Skin of body (tissue), 2 donors: ENCODE results near the gene ANKRD10. TPM values are rescaled to one million over a fixed set of nuclear protein-coding genes. Genes with fewer than 3 reads are reported as not detected.
"Not testable (repeated sequence)": the region's sequence is repeated elsewhere in the genome, so short reads cannot be mapped to it uniquely, and the experiment has no call there.

Experiments
- DNase-seq: peaks from one replicate; lab custom pipeline; 2025; lab: John Stamatoyannopoulos, UW
- total RNA-seq: library from RNA; depleted of rRNA; stranded (reverse); fragments of >200 nt; gene quantifications from one replicate; pipeline ENCODE4 v1.2.3, GENCODE V29; 2014

Gene ANKRD10
- total RNA-seq: 110 TPM

DNA sequence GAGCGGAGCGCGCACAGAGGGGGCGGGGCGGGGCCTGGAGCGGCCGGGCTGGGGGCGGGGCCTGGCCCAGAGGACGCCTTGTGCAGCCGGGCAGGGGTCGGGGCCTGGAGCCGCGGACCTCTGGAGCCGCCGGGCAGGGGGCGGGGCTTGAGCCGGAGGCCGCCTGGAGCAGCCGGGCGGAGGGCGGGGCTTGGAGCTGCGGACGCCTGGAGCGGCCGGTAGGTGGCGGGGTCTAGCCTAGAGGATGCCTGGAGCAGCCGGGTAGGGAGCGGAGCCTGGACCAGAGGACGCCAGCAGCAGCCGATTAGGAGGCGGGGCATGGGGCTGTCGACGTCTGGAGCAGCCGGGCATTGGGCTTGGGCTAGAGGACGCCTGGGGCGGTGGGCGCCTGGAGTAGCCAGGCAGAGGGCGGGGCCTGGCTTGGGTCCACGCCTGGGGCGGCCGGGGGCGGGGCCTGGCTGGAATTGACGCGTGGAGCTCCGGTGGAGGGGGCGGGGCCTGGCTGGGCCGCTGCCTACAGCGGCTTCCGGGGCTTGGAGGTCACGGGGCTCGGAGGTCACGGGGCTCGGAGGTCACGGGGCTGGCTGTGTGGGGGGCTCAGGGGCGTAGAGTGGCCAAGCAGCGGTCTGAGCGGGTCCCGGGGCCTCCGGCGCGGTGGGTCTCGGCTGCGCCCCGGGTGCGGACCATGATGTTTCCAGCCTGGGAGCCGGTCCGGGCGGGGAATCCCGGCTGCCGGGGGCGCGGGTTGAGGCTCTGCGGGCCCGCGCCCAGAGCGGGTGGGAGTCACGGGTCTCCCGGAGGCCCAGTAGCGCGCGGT, at the start of gene ANKRD10:
Gene ANKRD10, minus strand, starts transcription at position 13 of the 817 bp plus-strand sequence. CDS start 135 bp downstream, outside the sequence.
- peak; percentile 96 for DNase-seq

DNA sequence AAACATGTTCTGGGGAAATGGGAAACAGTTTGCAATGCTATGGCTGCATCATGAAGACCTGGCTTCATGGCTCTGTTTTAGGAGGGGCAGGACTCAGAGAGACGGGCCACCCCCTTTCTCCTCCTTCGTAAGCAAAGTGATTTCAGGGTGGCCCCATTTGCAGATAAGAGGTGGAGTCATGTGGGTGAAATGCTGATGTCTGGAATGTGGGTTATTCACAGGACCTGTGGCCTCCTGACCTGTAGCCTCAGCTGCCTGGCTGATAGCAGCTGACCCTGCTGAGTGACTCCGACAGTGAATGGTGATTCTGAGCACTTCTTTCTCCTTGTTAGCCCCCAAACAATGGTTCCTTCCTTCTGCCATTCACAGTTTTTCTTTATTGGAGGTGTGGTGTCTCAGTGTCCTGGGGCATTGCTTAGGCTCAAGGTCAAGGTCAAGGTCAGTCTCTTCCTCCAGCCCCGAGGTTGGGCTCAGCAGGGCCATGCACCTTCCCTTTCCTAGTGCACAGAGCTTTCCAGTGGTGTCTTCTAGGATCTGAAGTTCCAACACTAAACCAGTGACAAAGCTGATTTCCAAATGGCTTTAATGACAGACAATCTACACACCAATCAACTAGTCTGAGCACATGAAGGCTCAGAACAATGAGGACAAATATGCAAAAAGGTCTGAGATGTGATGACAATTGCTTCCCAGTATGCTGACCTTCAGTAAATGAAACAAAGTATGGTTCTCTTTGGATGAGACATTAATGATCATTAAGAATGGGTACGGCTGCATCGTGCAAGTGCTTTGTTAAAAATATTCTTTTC, 49.6 kb upstream of the ANKRD10 start:
- DNase-seq: no peak

DNA sequence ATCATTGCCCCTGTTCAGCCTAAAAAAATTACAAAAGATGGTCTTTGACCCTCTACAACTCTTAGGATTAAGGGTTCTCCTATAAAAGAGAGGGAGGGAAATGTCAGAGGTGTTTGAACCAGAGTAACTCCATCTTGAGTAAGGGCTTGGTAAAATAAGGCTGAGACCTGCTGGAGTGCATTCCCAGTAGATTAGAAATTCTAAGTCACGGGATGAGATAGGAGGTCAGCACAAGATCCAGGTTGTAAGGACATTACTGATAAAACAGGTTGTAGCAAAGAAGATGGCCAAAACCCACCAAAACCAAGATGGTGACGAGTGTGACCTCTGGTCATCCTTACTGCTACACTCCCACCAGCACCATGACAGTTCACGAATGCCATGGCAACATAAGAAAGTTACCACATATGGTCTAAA, 48.7 kb upstream of the ANKRD10 start:
- no peak for DNase-seq

DNA sequence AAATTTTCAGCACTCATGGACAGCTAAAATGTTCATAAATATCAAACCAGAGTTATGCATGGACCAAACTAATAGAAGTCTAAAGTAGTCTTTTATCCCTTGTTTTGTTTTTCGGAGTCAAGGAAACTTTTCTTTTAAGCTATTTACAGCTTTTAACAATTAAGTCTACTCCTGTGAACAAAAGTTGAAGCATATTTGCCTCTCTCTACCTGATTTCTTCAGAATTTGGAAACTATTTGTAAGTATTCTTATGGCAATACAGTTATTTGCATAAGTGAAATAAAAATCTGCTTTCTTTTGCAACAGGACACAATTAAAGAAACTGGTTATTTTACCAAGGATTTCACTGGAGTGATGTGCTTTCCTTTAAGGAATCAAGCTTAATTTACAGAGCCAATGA, 47.1 kb upstream of the ANKRD10 start:
- DNase-seq: no peak

DNA sequence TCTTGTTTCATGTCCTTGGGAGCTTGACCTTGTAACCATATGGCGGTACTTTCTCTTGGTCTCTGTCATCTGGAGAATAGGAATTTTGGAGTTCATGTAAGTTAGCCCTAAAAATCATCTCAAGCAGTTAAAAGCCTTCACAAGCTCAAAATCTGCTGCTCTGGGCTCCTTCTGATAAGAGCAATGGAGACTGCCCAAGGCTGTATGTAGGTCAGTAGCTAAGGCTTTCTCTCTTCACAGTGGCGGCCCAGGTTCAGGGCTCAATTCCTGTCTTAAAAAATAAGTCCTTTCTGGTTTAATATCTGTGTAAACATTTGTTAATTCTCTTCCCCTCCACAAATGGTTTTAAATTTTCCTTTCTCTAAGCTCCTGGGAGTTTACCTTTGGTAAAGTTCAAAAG, 45.3 kb upstream of the ANKRD10 start:
- DNase-seq: no peak

DNA sequence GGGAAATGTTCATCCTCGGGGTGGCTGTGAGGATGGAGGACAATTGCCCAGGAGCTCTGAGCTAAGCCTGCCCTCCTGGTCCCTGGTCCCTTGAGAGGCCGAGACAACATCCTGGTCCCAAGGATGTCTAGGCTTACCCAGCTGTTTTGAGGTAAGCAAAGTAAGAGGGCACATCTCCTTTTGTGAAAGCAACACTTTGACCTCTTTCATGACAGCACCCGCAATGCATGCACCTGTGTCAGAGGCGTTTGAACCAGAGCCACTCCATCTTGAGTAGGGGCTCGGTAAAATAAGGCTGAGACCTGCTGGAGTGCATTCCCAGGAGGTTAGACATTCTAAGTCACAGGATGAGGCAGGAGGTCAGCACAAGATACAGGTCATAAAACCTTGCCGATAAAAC, 43.1 kb upstream of the ANKRD10 start:
- no peak for DNase-seq

DNA sequence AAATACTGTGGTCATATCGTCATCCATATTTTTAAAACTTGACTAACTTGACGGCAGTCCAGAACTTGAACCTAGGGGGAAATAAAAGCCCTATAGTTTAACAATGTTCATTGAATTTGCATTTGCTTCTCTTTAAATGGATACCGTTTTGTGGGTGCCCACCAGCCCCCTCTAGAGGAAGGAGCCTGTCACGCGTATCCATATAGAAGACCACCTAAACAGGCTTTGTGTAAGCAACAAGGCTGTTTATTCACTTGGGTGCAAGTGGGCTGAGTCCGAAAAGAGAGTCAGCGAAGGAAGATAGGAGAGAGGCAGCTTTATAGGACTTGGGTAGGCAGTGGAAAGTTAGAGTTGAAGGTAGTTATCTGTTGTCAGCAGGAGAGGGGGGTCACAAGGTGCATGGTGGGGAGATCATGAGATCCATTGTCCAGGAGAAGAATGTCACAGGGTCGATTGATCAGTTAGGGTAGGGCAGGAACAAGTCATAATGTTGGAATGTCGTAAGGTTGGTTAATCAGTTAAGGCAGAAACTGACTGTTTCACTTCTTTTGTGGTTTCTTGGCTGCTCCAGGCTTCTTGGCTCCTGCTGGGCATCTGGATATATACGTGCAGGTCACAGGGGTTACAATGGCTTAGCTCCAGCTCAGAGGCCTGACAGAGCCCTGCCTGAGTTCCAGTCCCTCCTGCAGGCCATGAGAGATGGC, 42.5 kb upstream of the ANKRD10 start:
- DNase-seq: no peak

DNA sequence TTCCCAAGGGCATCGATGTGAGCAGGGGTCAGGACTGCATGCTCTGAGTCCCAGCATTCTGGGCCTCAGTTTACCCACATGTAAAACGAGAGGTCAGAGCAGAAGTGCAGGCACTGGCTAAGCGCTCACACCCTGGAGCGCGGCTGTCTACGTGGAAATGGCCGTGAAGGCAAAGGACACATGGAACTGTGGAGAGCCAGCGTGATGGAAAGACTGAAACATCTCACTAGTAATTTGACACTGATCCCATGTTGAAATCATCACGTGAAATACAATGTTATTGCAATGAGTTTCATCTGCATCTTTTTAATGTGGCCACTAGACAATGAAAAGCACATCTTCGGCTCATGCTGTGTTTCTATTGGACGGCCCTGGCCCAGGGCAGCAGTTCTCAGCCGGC, 41.3 kb upstream of the ANKRD10 start:
- not testable (repeated sequence) for DNase-seq

DNA sequence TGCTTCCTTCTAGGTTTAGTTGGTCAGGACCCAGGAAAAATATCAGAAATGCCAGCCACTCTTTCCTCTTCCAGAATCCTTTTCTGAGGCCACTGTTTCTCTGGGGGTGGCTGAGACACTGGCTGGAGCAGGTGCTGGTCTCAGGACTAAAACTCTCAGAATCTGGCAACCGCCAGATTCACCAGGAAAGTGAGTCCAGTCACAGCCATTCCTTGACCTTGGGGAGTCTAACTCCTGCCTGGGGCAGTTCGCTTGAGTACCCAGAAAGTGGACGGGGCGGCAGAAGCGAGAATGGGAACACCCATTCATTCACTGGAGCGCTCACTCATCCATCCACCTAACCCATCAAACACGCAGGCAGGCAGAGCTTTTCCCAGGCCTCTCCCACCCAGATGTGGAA, 40.7 kb upstream of the ANKRD10 start:
- not testable (repeated sequence) for DNase-seq

DNA sequence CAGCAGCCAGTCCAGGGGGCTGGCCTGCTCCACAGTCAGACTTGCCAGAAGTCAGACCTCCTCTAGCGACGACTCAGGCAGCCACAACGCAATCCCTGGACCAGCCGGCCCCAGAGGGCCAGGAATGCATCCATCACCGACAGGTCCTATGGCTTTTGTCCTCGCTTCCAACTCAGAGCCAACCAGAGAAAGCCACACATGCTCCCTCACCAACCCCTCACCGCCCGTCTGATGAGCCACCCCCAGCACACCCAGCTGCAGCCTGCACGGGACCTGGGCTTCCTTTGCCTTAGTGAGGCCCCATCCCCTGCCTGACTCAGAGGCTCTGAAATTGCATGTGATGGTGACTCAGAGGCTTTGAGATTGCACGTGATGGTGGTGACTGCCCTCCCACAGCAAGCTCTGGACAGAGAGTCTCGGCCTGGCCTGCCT, 40.2 kb upstream of the ANKRD10 start:
- peak; percentile 30 for DNase-seq

DNA sequence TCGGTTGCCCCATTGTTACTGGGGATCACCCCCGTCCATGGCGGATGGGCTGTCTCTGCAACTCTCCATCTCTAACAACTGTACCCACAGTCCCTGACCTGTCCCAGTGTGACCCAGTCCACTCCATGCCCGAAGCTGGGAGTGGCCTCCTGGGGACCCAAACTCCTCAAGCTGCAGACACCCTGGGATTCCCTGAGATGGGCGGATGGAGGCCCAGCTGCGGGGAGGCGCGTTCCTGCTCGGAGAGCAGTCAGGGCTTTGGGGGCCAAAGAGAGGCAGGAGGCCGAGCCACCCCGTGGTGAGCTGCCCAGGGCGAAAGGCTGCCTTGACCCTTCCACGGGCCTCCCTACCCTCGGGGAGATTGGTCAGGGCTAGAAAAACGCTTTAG, 39.7 kb upstream of the ANKRD10 start:
- DNase-seq: not testable (repeated sequence)

DNA sequence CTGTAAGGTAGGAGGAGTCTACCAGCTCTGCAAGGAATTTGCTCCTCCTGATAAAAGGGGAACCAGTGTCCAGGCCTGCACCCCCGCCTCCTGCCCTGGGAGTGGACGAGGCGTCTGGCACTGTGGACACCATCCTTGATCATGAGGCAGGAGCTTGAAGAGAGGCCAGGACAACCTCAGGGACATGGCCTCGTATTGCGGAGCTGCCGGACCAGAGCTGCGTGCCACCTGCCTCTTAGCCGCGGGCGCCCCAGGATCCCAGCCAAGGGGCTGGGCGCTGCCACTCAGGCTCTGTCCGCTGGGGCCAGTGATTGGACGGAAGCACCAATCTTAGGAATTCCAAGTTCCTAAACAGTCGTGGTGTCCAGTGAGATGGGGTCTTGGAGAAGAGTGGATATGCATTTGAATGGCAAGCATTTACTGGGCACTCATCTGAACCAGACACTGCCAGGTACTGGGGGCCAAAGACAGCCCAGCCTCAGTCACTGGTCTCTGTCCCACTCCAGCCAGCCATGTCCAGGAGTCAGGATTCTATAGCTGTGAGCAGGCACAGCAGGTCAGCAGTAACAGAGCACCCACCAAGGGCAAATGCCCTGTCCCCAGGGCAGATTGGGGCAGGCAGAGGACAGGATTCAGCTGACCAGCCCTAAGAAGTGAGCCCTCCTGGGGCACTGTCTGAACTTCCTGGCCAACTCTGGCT, 39.1 kb upstream of the ANKRD10 start:
- no peak for DNase-seq

DNA sequence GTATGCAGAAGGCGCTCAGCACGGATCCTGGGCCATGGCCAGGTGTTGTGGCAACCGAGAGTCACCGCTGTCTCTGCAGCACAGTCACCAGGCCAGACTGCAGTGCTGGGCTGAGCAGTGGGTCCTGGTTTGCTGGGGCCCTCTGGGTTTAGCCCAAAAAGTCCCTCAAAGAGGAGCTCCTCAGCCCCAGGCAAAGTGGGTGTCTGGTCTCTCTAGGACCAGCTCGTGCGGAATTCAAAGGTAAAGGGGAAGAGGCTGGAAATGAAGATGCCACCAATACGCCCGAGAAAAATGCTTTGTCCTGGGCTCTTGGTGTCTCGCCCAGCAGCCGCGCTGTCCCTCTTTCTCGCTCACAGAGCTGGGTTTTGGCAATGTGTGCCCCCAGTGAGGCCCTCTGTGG, 38.5 kb upstream of the ANKRD10 start:
- DNase-seq: no peak

DNA sequence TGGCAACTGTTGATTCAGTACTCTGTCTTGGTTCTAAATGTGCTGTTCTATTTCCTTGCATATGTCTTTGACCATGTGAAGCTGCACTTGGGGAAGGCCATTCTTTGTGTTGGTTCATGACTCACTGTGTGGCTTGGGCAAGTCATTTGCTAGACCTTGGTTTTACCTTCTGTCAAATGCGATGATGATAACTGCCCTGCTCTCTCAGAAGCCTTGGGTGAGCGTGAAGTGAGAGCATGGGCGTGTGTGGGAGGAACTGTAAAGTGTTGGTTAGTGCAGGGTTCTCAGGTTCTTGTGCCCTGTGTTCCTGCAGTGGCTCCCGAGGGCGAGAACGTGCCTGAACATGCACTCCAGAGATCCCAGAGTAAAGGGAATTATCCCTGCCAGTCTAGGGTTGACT, 37.3 kb upstream of the ANKRD10 start:
- not testable (repeated sequence) for DNase-seq

DNA sequence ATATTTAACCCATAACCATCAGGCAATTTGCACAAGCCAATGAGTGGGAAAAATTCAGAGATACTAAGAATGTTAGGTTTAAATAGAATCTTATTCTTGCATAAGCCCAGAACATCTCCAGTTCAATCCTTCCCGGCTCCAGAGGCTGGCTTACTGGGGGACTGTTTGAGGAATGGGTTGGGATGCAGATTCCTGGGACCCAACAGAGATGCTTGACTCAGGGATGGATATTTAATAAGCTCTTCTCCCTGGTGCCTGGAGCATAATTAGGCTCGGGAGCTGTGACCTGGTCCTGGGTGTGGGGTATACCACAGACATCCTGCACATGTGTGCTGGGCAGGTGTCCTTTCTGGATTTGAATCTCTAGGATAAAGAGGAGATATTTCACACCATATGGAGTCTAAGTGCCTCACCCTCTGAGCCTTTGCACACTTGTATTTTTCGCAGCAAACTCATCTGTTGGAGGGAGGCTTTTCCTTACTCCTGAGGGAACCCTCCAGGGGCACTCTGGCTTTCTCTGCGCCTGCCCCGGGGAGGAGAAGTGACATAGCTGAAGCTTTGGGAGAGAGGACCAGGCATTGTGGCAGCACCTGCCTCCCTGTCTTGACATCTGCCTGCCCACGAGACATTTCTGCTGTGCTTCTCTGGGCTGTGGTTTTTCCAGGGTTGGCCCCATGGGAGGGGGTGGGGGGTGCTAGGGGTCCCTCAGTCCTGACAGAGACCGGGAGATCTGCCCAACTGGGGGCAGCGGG, 36.1 kb upstream of the ANKRD10 start:
- DNase-seq: no peak

DNA sequence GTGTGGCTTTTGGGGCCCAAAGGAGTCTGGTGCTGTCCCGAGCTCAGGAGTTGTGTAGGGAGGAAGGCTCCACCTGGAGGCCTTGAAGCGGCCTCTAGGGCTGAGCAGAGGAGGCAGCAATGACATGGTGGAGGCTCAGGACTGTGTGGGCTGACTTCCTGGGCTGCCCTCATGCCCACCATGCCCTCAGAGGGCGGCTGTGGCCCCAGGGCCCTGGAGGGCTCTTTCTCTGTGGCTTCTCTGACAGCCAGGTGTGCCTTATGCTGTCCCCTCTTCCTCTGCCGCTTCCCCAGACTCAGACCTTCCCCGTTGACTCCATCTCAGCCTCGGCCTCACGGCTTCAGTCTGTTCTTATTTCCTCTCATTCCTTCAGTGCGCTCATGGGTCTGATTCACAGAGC, 35.5 kb upstream of the ANKRD10 start:
- no peak for DNase-seq

DNA sequence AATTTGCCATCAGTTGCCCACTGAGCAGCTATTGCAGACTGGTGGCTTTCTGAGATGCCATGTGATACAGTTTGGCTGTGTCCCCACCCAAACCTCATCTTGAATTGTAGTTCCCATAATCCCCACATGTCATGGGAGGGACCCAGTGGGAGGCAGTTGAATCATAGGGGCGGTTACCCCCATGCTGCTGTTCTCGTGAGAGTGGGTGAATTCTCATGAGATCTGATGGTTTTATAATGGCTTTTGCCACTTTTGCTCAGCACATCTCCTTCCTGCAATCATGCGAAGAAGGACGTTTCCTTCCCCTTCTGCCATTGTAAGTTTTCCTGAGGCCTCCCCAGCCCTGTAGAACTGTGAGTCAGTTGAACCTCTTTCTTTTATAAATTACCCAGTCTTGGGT, 34.8 kb upstream of the ANKRD10 start:
- DNase-seq: no peak

DNA sequence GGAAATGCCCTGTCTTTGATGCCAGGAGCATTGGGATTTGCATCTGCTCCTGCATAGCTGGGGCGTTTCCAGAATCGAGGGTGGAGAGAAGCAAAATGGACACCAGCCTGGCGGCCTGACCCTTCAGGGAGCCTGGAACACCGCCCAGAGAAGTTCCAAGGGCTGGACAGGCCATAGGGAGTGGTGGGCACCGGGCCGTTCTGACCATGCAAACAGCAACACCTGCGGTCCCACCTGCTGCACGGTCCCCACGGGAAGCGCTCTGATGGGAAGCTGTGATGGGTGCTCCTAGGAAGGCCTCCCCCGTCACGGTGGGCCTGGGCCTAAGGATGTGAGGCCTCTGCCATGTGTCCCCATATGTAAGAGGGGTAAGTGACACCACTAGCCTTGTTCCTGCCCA, 34.2 kb upstream of the ANKRD10 start:
- DNase-seq: no peak

DNA sequence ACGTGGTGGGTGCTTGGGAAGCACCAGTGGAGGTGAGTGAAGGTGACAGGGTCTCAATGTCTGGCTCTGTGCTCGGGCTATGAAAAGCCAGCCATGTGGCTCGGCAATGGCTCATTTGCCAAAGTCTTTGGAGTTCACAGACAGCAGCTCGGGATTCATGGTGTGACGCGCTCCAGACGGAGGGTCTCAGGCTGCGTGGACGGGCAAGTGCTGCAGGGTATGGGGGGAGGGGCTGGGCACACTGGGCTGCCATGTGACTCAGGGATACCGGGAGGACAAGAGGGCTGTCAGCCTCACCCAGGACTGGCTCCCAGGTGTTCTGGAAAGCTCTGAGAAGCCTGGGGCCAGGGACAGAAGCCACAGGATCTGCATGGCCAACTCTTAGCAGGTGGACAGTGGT, 32.5 kb upstream of the ANKRD10 start:
- not testable (repeated sequence) for DNase-seq

DNA sequence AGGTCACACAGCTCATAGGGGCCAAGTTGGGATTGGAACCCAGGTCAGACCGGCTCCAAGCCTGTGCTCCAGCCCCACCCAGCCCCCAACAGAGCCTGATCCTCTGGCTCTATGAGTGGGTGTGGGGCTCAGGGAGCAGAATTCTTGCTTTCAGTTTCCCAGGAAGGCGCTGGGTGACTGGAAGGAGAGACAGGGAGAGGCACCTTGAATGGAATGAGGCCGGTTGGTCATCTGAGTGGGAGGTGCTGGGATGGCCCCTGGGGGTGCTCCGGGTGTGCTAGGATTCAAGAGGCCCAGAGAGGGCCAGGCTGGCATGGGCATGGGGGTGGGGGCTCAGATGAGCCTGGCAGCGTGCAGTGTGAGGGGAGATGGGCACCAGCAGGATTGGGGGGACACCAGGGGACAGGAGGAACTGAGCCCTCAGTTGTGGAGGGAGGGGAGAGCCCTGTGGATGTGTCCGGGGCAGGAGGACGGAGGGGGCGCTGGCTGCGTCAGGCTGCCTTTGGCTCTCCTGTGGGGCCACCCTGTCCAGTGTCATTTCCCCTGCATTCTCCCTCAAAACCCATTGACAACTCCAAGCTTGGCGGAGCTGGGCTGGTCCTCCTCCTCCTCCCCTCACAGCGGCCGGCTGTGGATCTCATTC, 31.2 kb upstream of the ANKRD10 start:
- no peak for DNase-seq
